GM23338 (cell line): ENCODE data around the gene CDK13. TPM values are rescaled to one million over a fixed set of nuclear protein-coding genes. Genes with fewer than 3 reads are reported as not detected.
A peak's percentile ranks its signal among the peaks of the same experiment; 100 is the strongest.

Source experiments
- ATAC-seq: fragments of 200-7000 bp; cut with Tn5 transposase; 3 replicates; pipeline ENCODE4 v1.9.1; 2020
- DNase-seq: peaks from one replicate; pipeline ENCODE4 v3.0.0-alpha.2; 2015; ENCODE audit warnings: low spot score
- H2AFZ ChIP-seq: fragments of 200-600 bp; sonication (generic); 2 replicates; pipeline ENCODE4 v1.8.0; 2016; ENCODE audit warnings: antibody characterized with exemption, mild to moderate bottlenecking, moderate library complexity
- H3F3A ChIP-seq: fragments of 200-600 bp; sonication (generic); replicated peaks from 2 replicates; pipeline ENCODE4 v1.8.0; 2017; ENCODE audit warnings: antibody characterized with exemption, mixed run types, low read depth
- H3K27ac ChIP-seq: fragments of 200-600 bp; sonication (generic); 2 replicates; pipeline ENCODE4 v1.6.1; 2016; ENCODE audit warnings: low read depth
- H3K27me3 ChIP-seq: fragments of 200-600 bp; sonication (generic); 2 replicates; pipeline ENCODE4 v1.8.0; 2016; ENCODE audit warnings: mild to moderate bottlenecking, mixed run types, moderate library complexity; ENCODE audit not compliant: insufficient read depth
- H3K36me3 ChIP-seq: fragments of 200-600 bp; sonication (generic); 2 replicates; pipeline ENCODE4 v1.8.0; 2016; ENCODE audit warnings: mild to moderate bottlenecking; ENCODE audit not compliant: insufficient read depth
- H3K4me1 ChIP-seq: fragments of 200-600 bp; sonication (generic); 2 replicates; pipeline ENCODE4 v1.8.0; 2016; ENCODE audit warnings: mild to moderate bottlenecking, moderate library complexity; ENCODE audit not compliant: insufficient read depth
- H3K4me2 ChIP-seq: fragments of 200-600 bp; sonication (generic); 2 replicates; pipeline ENCODE4 v1.7.1; 2017; ENCODE audit warnings: mixed run types
- H3K4me3 ChIP-seq: fragments of 200-600 bp; sonication (generic); 2 replicates; pipeline ENCODE4 v1.6.1; 2016; ENCODE audit warnings: mixed run types
- H3K79me2 ChIP-seq: fragments of 200-600 bp; sonication (generic); replicated peaks from 2 replicates; pipeline ENCODE4 v1.8.0; 2017; ENCODE audit warnings: mild to moderate bottlenecking; ENCODE audit not compliant: insufficient read depth
- H3K9me2 ChIP-seq: fragments of 200-600 bp; sonication (generic); 2 replicates; pipeline ENCODE4 v1.8.0; 2017; ENCODE audit not compliant: insufficient read depth
- H4K20me1 ChIP-seq: fragments of 200-600 bp; sonication (generic); replicated peaks from 2 replicates; pipeline ENCODE4 v1.8.0; 2017; ENCODE audit warnings: mild to moderate bottlenecking; ENCODE audit not compliant: insufficient read depth
- H3K27ac Mint-ChIP-seq: 2 replicates; pipeline ENCODE4 v1.8.0; 2020; ENCODE audit warnings: inconsistent platforms, mild to moderate bottlenecking, moderate library complexity, mixed read lengths
- H3K27me3 Mint-ChIP-seq: 3 replicates; pipeline ENCODE4 v1.8.0; 2022; ENCODE audit warnings: low read depth, mild to moderate bottlenecking, moderate library complexity, mixed read lengths, inconsistent platforms; ENCODE audit not compliant: insufficient read depth, poor library complexity
- H3K36me3 Mint-ChIP-seq: 3 replicates; pipeline ENCODE4 v1.8.0; 2021; ENCODE audit warnings: low read depth, mild to moderate bottlenecking, inconsistent platforms, moderate library complexity, mixed read lengths
- H3K4me1 Mint-ChIP-seq: 3 replicates; pipeline ENCODE4 v1.8.0; 2020; ENCODE audit warnings: mild to moderate bottlenecking, inconsistent platforms, mixed read lengths
- H3K4me3 Mint-ChIP-seq: 3 replicates; pipeline ENCODE4 v1.8.0; 2021; ENCODE audit warnings: moderate library complexity, mild to moderate bottlenecking, inconsistent platforms, mixed read lengths
- H3K9me3 Mint-ChIP-seq: 3 replicates; pipeline ENCODE4 v1.8.0; 2020; ENCODE audit warnings: moderate library complexity, mild to moderate bottlenecking, inconsistent platforms, mixed read lengths
- CREB1 ChIP-seq: fragments of 250-450 bp; sonication (Bioruptor Pico); IDR thresholded peaks from 2 replicates; pipeline ENCODE4 v1.5.0; 2020; ENCODE audit warnings: low read depth, mild to moderate bottlenecking, moderate library complexity
- CTCF ChIP-seq, 2 experiments: fragments of 200-600 bp in 1 of 2; sonication (generic) in 1 of 2; conservative IDR thresholded peaks; 2 replicates each; pipeline versions ENCODE4 v1.5.1 to v1.6.1; 2016 to 2017; ENCODE audit warnings: antibody characterized with exemption in 2 of 2, low read depth in 2 of 2, mild to moderate bottlenecking in 2 of 2, moderate library complexity in 1 of 2
- ETS1 ChIP-seq: IDR thresholded peaks from 2 replicates; pipeline ENCODE4 v1.6.1; 2016; ENCODE audit warnings: antibody characterized with exemption
- EZH2 ChIP-seq: fragments of 200-600 bp; sonication (generic); IDR thresholded peaks from one replicate; pipeline ENCODE4 v1.8.0; 2017; ENCODE audit warnings: antibody characterized with exemption, mild to moderate bottlenecking, low read depth; ENCODE audit not compliant: unreplicated experiment
- EZH2phosphoT487 ChIP-seq: fragments of 200-600 bp; sonication (generic); IDR thresholded peaks from one replicate; pipeline ENCODE4 v1.8.1; 2018; ENCODE audit warnings: antibody characterized with exemption; ENCODE audit not compliant: unreplicated experiment
- JUNB ChIP-seq: IDR thresholded peaks from one replicate; pipeline ENCODE4 v1.6.1; 2016; ENCODE audit warnings: antibody characterized with exemption; ENCODE audit not compliant: unreplicated experiment
- NANOG ChIP-seq: IDR thresholded peaks from 2 replicates; pipeline ENCODE4 v1.6.1; 2016; ENCODE audit warnings: antibody characterized with exemption, borderline replicate concordance
- POLR2AphosphoS5 ChIP-seq: IDR thresholded peaks from 2 replicates; pipeline ENCODE4 v1.6.1; 2016; ENCODE audit warnings: antibody characterized with exemption, low read depth
- ZNF114 ChIP-seq: fragments of 250-450 bp; sonication (Bioruptor Pico); IDR thresholded peaks from 2 replicates; pipeline ENCODE4 v1.5.0; 2020; ENCODE audit warnings: mild to moderate bottlenecking, moderate library complexity
- ZNF331 ChIP-seq: fragments of 250-450 bp; sonication (Bioruptor Pico); IDR thresholded peaks from 2 replicates; pipeline ENCODE4 v1.5.0; 2020; ENCODE audit warnings: low read depth, mild to moderate bottlenecking, moderate library complexity
- ZNF462 ChIP-seq: fragments of 250-450 bp; sonication (Bioruptor Pico); IDR thresholded peaks from 2 replicates; pipeline ENCODE4 v1.5.0; 2020; ENCODE audit warnings: mild to moderate bottlenecking, moderate library complexity
- polyA plus RNA-seq: library from polyadenylated mRNA; unstranded; fragments of >200 nt; fragmentation: Nextera tagmentation; extraction: Ambion mirVana; gene quantifications from 2 replicates; pipeline ENCODE4 v1.2.1, GENCODE V29; 2016
- total RNA-seq: library from RNA; depleted of rRNA; stranded (reverse); fragments of >200 nt; shearing (Covaris generic); gene quantifications from 2 replicates; pipeline ENCODE4 v1.2.3, GENCODE V29; 2014

Gene CDK13
- total and polyA plus RNA-seq, 2 experiments from 2014 or later: 39.4 to 80.2 TPM

- H3K4me1 ChIP-seq: peaks cover 5% of the 10 kb centered on the region; the same call in 1 of the 2 replicates
- Mint-ChIP-seq H3K27me3 (no peaks in the 10 kb centered on the region), H3K9me3 (peaks cover 9% of the 10 kb centered on the region; the same call in 2 of the 3 replicates), H3K36me3 (peaks cover 28% of the 10 kb centered on the region; the same call in 2 of the 3 replicates), H3K4me1 (0 out of 3 replicates have a peak, but pooled peaks cover 2% of the 10 kb centered on the region), H3K4me3 (no peak overlapping the region), H3K27ac (0 out of 2 replicates have a peak overlapping the region, but pooled peaks have one; percentile 12)
- H4K20me1 ChIP-seq: peaks cover 6% of the 10 kb centered on the region
- no peaks in the 10 kb centered on the region; the same call in 1 of the 2 replicates for H3K36me3 ChIP-seq
- no peak overlapping the region for H2AFZ ChIP-seq
- H3F3A ChIP-seq: no peaks in the 10 kb centered on the region
- TF ChIP-seq CREB1 (CRISPR knock-in tag) (no peak), ZNF331 (no peak), EZH2phosphoT487 (no peak), ETS1 (no peak), ZNF462 (no peak), EZH2 (no peak), JUNB (no peak), NANOG (no peak), POLR2AphosphoS5 (no peak), CTCF (conservative IDR thresholded peaks at IDR 0.05; ENCODE audit: low read depth in 2 of 2) (no peak), ZNF114 (CRISPR knock-in tag) (no peak)
- ATAC-seq (no peak), DNase-seq (no peak)
- peaks cover 18% of the 10 kb centered on the region; the same call in 1 of the 2 replicates for H3K79me2 ChIP-seq
- no peak overlapping the region for H3K4me2 ChIP-seq
- no peak overlapping the region for H3K4me3 ChIP-seq
- peak overlapping the region; percentile 30; the same call in 1 of the 2 replicates for H3K27ac ChIP-seq
- no peaks in the 10 kb centered on the region for H3K9me2 ChIP-seq
- no peaks in the 10 kb centered on the region for H3K27me3 ChIP-seq
Observed at GRCh38 chr7:40033826-40034225, 83.8 kb downstream of the CDK13 start.
